ENCODE data around the gene DLG2. TPM values are rescaled to one million over a fixed set of nuclear protein-coding genes. Genes with fewer than 3 reads are reported as not detected.

DLG2 gene
- polyA plus RNA-seq, 1 experiment, result 0.68 TPM

DNA sequence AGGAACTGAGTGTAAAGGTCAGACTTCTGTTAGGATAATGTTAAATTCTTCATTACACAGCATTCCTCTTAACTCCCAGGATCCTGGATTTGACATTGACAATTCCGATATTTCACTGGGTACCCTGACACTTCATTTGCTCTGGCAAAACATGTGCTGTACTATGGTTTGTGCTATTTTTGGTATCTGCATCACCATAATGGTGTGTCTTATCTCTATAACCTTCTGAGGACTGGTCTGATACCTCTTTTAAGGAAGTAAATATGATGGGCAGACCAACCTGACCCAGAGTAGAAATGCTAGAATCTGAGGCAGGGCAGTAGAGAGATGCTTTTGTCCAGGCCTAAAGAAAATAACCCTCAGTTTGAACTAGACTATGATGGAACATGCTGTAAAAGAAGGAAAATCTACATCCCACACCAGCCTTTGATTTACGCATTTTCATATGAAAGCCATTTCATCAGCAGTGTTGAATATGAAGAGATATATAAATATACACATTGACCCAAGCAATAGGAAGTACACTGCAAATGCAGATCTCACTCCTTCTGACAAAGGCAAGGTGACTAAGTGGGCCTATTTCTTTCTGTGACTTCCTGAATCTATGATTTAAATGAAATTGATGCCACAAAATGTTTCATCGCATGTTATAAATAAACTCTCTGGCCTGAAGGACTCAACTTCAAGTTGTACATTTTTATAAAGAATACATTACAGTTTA, 966.7 kb downstream of the DLG2 start:
- no peak for DNase-seq (ENCODE audit: low read depth, low spot score)
- Histone ChIP-seq H3K4me3 (ENCODE audit: low read depth, low read length) (no peak overlapping the region), H3K27me3 (ENCODE audit: control insufficient read depth, insufficient read depth, low read length) (no peaks in the 10 kb centered on the region), H3K27ac (ENCODE audit: low read depth, low read length) (no peak overlapping the region), H3K9me3 (ENCODE audit: control insufficient read depth, insufficient read depth, low read length) (no peaks in the 10 kb centered on the region)
- TF ChIP-seq, protein P1, sequence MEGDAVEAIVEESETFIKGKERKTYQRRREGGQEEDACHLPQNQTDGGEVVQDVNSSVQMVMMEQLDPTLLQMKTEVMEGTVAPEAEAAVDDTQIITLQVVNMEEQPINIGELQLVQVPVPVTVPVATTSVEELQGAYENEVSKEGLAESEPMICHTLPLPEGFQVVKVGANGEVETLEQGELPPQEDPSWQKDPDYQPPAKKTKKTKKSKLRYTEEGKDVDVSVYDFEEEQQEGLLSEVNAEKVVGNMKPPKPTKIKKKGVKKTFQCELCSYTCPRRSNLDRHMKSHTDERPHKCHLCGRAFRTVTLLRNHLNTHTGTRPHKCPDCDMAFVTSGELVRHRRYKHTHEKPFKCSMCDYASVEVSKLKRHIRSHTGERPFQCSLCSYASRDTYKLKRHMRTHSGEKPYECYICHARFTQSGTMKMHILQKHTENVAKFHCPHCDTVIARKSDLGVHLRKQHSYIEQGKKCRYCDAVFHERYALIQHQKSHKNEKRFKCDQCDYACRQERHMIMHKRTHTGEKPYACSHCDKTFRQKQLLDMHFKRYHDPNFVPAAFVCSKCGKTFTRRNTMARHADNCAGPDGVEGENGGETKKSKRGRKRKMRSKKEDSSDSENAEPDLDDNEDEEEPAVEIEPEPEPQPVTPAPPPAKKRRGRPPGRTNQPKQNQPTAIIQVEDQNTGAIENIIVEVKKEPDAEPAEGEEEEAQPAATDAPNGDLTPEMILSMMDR (IDR thresholded peaks at IDR 0.05; ENCODE audit: low read depth, low read length), result no peak
- ChIA-PET CTCF (no interaction called here), POLR2A (no interaction called here)

- no peaks in the 10 kb centered on the region for H3K27me3 ChIP-seq (ENCODE audit: control insufficient read depth, insufficient read depth, low read length)
- no peak overlapping the region for H3K27ac ChIP-seq (ENCODE audit: low read depth, low read length)
- ChIA-PET POLR2A (no interaction called here), CTCF (no interaction called here)
- TF ChIP-seq, protein P1 (IDR thresholded peaks at IDR 0.05; ENCODE audit: low read depth, low read length), result no peak
- no peaks in the 10 kb centered on the region for H3K9me3 ChIP-seq (ENCODE audit: control insufficient read depth, insufficient read depth, low read length)
- H3K4me3 ChIP-seq (ENCODE audit: low read depth, low read length), result no peak overlapping the region
- no peak for DNase-seq (ENCODE audit: low read depth, low spot score)
These were observed 971.4 kb downstream of the DLG2 start for GRCh38 chr11:84655712-84656111.

DNA sequence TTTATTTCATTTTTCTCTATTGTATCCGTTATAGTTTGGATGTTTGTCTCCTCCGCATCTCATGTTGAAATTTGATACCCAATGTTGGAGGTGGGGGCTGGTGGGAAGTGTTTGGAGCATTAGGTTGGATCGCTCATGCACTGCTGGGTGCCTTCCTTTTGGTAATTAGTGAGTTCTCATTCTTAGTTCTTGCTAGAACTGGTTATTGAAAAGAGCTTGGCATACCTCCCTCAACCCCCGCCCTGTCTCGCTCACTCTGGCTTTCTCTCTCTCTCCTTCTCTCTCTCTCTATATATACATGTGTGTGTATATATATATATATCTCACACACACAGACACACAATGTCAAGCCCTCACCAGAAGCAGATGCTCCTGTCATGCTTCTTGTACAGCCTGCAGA, 978.7 kb downstream of the DLG2 start:
- no peak overlapping the region for H3K27ac ChIP-seq (ENCODE audit: low read depth, low read length)
- POLR2A ChIA-PET, result no interaction called here

DNA sequence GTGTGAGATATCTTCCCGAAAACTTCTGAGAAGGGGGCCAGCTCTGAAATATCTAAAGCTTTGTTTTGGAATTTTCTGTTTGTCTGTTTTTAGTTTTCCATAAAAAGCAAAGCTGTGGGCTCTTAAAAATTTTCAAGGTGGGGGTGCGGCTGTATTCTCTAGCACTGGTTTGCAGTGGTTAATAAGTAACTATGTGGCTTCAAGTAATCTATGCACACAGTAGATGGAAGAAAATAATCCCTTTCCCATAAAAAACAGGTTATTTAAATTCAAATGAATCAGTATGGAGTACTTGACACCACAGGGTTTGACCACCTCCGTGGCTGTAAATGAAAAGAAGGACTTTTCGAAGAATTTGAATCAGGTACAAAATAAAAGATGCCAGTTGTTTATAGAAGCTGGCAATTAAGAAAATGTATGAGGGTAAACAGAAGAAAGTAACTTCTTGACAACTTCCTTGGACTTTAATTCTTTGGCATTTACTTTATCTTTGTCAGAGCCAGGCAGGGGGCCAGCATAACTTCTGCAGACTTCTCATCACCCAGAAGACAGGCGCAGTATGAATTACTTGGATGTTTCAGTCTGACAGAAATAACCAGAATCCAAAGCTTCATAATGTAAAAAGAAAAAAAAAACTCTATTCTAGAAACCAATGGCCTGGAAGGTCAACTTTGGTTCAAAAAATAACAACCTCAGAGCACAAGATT, 981.0 kb downstream of the DLG2 start:
- DNase-seq (ENCODE audit: low read depth, low spot score), result no peak
- H3K27ac ChIP-seq (ENCODE audit: low read depth, low read length), result no peak overlapping the region
- no peak overlapping the region for H3K4me3 ChIP-seq (ENCODE audit: low read depth, low read length)
- TF ChIP-seq, protein P1 (IDR thresholded peaks at IDR 0.05; ENCODE audit: low read depth, low read length), result no peak
- ChIA-PET CTCF (no interaction called here), POLR2A (no interaction called here)
- H3K27me3 ChIP-seq (ENCODE audit: control insufficient read depth, insufficient read depth, low read length), result no peaks in the 10 kb centered on the region
- H3K9me3 ChIP-seq (ENCODE audit: control insufficient read depth, insufficient read depth, low read length), result no peaks in the 10 kb centered on the region

More for the DNA sequence above, 978.7 kb downstream of the DLG2 start:
- TF ChIP-seq, protein P1 (IDR thresholded peaks at IDR 0.05; ENCODE audit: low read depth, low read length), result no peak
- Histone ChIP-seq H3K27me3 (ENCODE audit: control insufficient read depth, insufficient read depth, low read length) (no peaks in the 10 kb centered on the region), H3K4me3 (ENCODE audit: low read depth, low read length) (no peak overlapping the region), H3K9me3 (ENCODE audit: control insufficient read depth, insufficient read depth, low read length) (no peaks in the 10 kb centered on the region)
- no peak for DNase-seq (ENCODE audit: low read depth, low spot score)
- CTCF ChIA-PET, result no interaction called here

- POLR2A ChIA-PET, result no interaction called here
- H3K27me3 ChIP-seq (ENCODE audit: control insufficient read depth, insufficient read depth, low read length), result no peaks in the 10 kb centered on the region
- H3K9me3 ChIP-seq (ENCODE audit: control insufficient read depth, insufficient read depth, low read length), result no peaks in the 10 kb centered on the region
- DNase-seq (ENCODE audit: low read depth, low spot score), result no peak
- H3K4me3 ChIP-seq (ENCODE audit: low read depth, low read length), result no peak overlapping the region
- CTCF ChIA-PET, result no interaction called here
- TF ChIP-seq, protein P1 (IDR thresholded peaks at IDR 0.05; ENCODE audit: low read depth, low read length), result no peak
- H3K27ac ChIP-seq (ENCODE audit: low read depth, low read length), result no peak overlapping the region
These were observed 984.6 kb downstream of the DLG2 start for GRCh38 chr11:84642500-84642899.
